CD14-positive monocyte (primary cell): ENCODE measurements around the gene AMDHD2. TPM values are rescaled to one million over a fixed set of nuclear protein-coding genes. Genes with fewer than 3 reads are reported as not detected.

Experiments used
- DNase-seq, 3 donors: peaks; one replicate each; pipeline ENCODE4 v3.0.0-alpha.2; 2011 to 2022
- H2AFZ ChIP-seq: 2 replicates; pipeline ENCODE4 v1.6.0; 2012; ENCODE audit warnings: mild to moderate bottlenecking, low read depth, low read length, inconsistent platforms; ENCODE audit not compliant: insufficient read depth, poor library complexity, severe bottlenecking
- H3K27ac ChIP-seq, 2 donors: 1 replicate in 1 of 2; 2 replicates in 1 of 2; pipeline ENCODE4 v1.5.1; 2012 to 2013; ENCODE audit warnings: low read length in 2 of 2, control low read depth in 1 of 2, inconsistent platforms in 1 of 2, low read depth in 1 of 2, mild to moderate bottlenecking in 1 of 2
- H3K27me3 ChIP-seq, 2 donors: one replicate each; pipeline versions ENCODE4 v1.6.0 to v1.6.1; 2011 to 2013; ENCODE audit warnings: low read length in 2 of 2; ENCODE audit not compliant: control insufficient read depth in 2 of 2, insufficient read depth in 2 of 2
- H3K36me3 ChIP-seq, 2 donors: replicated peaks in 1 of 2; 1 replicate in 1 of 2; 2 replicates in 1 of 2; pipeline versions ENCODE4 v1.5.1 to v1.6.1; 2012 to 2013; ENCODE audit warnings: low read length in 2 of 2, control low read depth in 1 of 2, inconsistent platforms in 1 of 2, mild to moderate bottlenecking in 1 of 2; ENCODE audit not compliant: insufficient read depth in 2 of 2, control insufficient read depth in 1 of 2
- H3K4me1 ChIP-seq, 2 donors: 1 replicate in 1 of 2; 2 replicates in 1 of 2; pipeline versions ENCODE4 v1.5.1 to v1.6.1; 2012 to 2013; ENCODE audit warnings: low read length in 2 of 2, control low read depth in 1 of 2, inconsistent platforms in 1 of 2, mild to moderate bottlenecking in 1 of 2, moderate library complexity in 1 of 2; ENCODE audit not compliant: insufficient read depth in 2 of 2, control insufficient read depth in 1 of 2
- H3K4me2 ChIP-seq: replicated peaks from 2 replicates; pipeline ENCODE3; 2012; ENCODE audit warnings: low read length, moderate library complexity, mild to moderate bottlenecking; ENCODE audit not compliant: poor library complexity, severe bottlenecking; ENCODE audit errors: extremely low read depth
- H3K4me3 ChIP-seq, 3 experiments: fragments of 200-600 bp in 1 of 3; sonication (generic) in 1 of 3; replicated peaks in 1 of 3; 1 replicate in 2 of 3; 2 replicates in 1 of 3; pipeline ENCODE4 v1.5.1; 2011 to 2013; ENCODE audit warnings: low read length in 3 of 3, mild to moderate bottlenecking in 3 of 3, control low read depth in 2 of 3, low read depth in 2 of 3, inconsistent platforms in 1 of 3, moderate library complexity in 1 of 3
- H3K79me2 ChIP-seq: 2 replicates; pipeline ENCODE4 v1.6.0; 2012; ENCODE audit warnings: mild to moderate bottlenecking, control low read depth, inconsistent platforms, low read length, moderate library complexity; ENCODE audit not compliant: insufficient read depth
- H3K9ac ChIP-seq: 2 replicates; pipeline ENCODE4 v1.6.0; 2017; ENCODE audit warnings: low read length, mild to moderate bottlenecking; ENCODE audit not compliant: insufficient read depth, poor library complexity, severe bottlenecking
- H3K9me3 ChIP-seq, 2 donors: replicated peaks in 1 of 2; 1 replicate in 1 of 2; 2 replicates in 1 of 2; pipeline versions ENCODE4 v1.5.1 to v1.6.1; 2012 to 2013; ENCODE audit warnings: low read length in 2 of 2, control low read depth in 1 of 2; ENCODE audit not compliant: control insufficient read depth in 1 of 2, insufficient read depth in 1 of 2
- H4K20me1 ChIP-seq: 2 replicates; pipeline ENCODE4 v1.6.0; 2012; ENCODE audit warnings: mild to moderate bottlenecking, low read length, control low read depth, moderate library complexity; ENCODE audit not compliant: insufficient read depth
- H3K27ac Mint-ChIP-seq, 7 donors: one replicate each; pipeline ENCODE4 v1.8.0; 2020; ENCODE audit warnings: mild to moderate bottlenecking in 7 of 7, mixed read lengths in 7 of 7, moderate library complexity in 6 of 7, inconsistent platforms in 2 of 7
- H3K27me3 Mint-ChIP-seq, 3 donors: one replicate each; pipeline ENCODE4 v1.8.0; 2021 to 2022; ENCODE audit warnings: low read depth in 3 of 3, mild to moderate bottlenecking in 3 of 3, mixed read lengths in 3 of 3, moderate library complexity in 3 of 3, inconsistent platforms in 1 of 3
- H3K36me3 Mint-ChIP-seq, 2 donors: one replicate each; pipeline ENCODE4 v1.8.0; 2020; ENCODE audit warnings: mixed read lengths in 2 of 2, inconsistent platforms in 1 of 2, mild to moderate bottlenecking in 1 of 2
- H3K4me1 Mint-ChIP-seq: one replicate; pipeline ENCODE4 v1.8.0; 2020; ENCODE audit warnings: mild to moderate bottlenecking, mixed read lengths
- H3K4me3 Mint-ChIP-seq, 2 donors: one replicate each; pipeline ENCODE4 v1.8.0; 2020; ENCODE audit warnings: mild to moderate bottlenecking in 2 of 2, mixed read lengths in 2 of 2, moderate library complexity in 1 of 2
- H3K9me3 Mint-ChIP-seq, 7 donors: one replicate each; pipeline ENCODE4 v1.8.0; 2020 to 2022; ENCODE audit warnings: mixed read lengths in 7 of 7, mild to moderate bottlenecking in 6 of 7, moderate library complexity in 6 of 7, inconsistent platforms in 2 of 7
- WGBS: methylation state at CpG from one replicate; pipeline ENCODE4 v1.1.5; 2013; ENCODE audit warnings: missing lambda C conversion rate; ENCODE audit not compliant: insufficient coverage; 5-methylcytosine and 5-hydroxymethylcytosine counted together
- intact Hi-C, 2 donors: fragments of 100-400 bp; cut with micrococcal nuclease; formaldehyde crosslinking; loops; one replicate each; pipeline versions ENCODE4 v1.15.0 to v1.15.1; 2023
- polyA plus RNA-seq, 3 donors: library from polyadenylated mRNA; depleted of rRNA in 1 of 3; unstranded in 2 of 3; stranded (reverse) in 1 of 3; fragments of 300-500 nt in 2 of 3; fragments of >200 nt in 1 of 3; fragmentation: Illumina TruSeq in 2 of 3; gene quantifications; 1 replicate in 2 of 3; 2 replicates in 1 of 3; pipeline ENCODE4 v1.2.3, GENCODE V29; 2012 to 2021
- TF ChIP-seq, protein P1 (sequence below): fragments of 200-600 bp; IDR thresholded peaks from one replicate; pipeline ENCODE4 v1.8.0; 2022; ENCODE audit warnings: antibody characterized with exemption, mild to moderate bottlenecking

Gene AMDHD2
- polyA plus RNA-seq, 3 donors, result 6.9 to 57.8 (median 8.4) TPM

- Mint-ChIP-seq H3K9me3 (no peaks in the 10 kb centered on the region), H3K4me3 (no peak overlapping the region), H3K4me1 (peaks cover 17% of the 10 kb centered on the region), H3K36me3 (peaks cover 23 to 40% of the 10 kb centered on the region in 2 donors), H3K27me3 (no peaks in the 10 kb centered on the region), H3K27ac (peak overlapping the region in 1 of 7 donors; percentile 33)
- Histone ChIP-seq H3K4me3 (no peak overlapping the region), H2AFZ (no peak overlapping the region), H3K27me3 (no peaks in the 10 kb centered on the region), H3K9ac (no peak overlapping the region), H3K9me3 (no peaks in the 10 kb centered on the region), H3K36me3 (peaks cover 23 to 34% of the 10 kb centered on the region in 2 donors), H3K4me2 (no peak overlapping the region), H3K27ac (no peak overlapping the region), H4K20me1 (peaks cover 5% of the 10 kb centered on the region), H3K4me1 (peaks cover 27 to 30% of the 10 kb centered on the region in 2 donors), H3K79me2 (peaks cover 7% of the 10 kb centered on the region)
- TF ChIP-seq, protein P1, sequence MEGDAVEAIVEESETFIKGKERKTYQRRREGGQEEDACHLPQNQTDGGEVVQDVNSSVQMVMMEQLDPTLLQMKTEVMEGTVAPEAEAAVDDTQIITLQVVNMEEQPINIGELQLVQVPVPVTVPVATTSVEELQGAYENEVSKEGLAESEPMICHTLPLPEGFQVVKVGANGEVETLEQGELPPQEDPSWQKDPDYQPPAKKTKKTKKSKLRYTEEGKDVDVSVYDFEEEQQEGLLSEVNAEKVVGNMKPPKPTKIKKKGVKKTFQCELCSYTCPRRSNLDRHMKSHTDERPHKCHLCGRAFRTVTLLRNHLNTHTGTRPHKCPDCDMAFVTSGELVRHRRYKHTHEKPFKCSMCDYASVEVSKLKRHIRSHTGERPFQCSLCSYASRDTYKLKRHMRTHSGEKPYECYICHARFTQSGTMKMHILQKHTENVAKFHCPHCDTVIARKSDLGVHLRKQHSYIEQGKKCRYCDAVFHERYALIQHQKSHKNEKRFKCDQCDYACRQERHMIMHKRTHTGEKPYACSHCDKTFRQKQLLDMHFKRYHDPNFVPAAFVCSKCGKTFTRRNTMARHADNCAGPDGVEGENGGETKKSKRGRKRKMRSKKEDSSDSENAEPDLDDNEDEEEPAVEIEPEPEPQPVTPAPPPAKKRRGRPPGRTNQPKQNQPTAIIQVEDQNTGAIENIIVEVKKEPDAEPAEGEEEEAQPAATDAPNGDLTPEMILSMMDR, result no peak
- no peak for DNase-seq
- intact Hi-C loops, result loop anchor here (5.0 to 10.0 kb wide), 6 partner anchors 33 to 345 kb away; partner anchors contain the start of genes ABCA3 (in 1 of the 2), CCNF (in 1 of the 2) and TRAF7 (in 1 of the 2)
- WGBS, result 95% methylated on average over 21 of the region's 29 CpGs
Observed at GRCh38 chr16:2499890-2500429, 20.2 kb upstream of the AMDHD2 start.

DNA sequence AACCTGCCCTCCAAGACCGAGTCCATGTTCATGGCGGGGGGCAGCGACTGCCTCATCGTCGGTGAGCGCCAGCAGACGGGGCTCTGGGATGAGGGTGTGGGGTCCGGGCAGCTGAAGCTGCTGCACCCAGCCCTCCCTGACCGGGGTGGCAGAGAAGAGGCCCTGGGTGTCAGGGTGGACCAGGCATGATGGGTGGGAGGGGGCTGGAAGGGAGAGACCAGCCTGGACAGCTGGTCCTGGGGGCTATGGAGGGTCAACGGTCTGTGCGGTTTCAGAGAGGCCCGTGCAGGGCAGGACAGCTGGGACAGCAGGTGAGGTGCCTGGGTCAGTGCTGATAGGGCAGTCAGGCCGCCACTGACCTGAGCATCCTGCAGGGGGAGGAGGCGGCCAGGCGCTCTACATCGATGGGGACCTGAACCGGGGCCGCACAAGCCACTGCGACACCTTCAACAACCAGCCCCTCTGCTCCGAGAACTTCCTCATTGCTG is 19.7 kb upstream of the AMDHD2 start:
- Histone ChIP-seq H4K20me1 (peaks cover 5% of the 10 kb centered on the region), H3K79me2 (peaks cover 7% of the 10 kb centered on the region), H3K9me3 (no peaks in the 10 kb centered on the region), H3K4me3 (no peak overlapping the region), H3K27ac (no peak overlapping the region), H3K36me3 (peaks cover 23 to 34% of the 10 kb centered on the region in 2 donors), H3K4me1 (peaks cover 27 to 30% of the 10 kb centered on the region in 2 donors), H3K4me2 (no peak overlapping the region), H2AFZ (no peak overlapping the region), H3K27me3 (no peaks in the 10 kb centered on the region), H3K9ac (no peak overlapping the region)
- Mint-ChIP-seq H3K4me3 (no peak overlapping the region), H3K9me3 (no peaks in the 10 kb centered on the region), H3K27ac (peak overlapping the region in 1 of 7 donors; percentile 33), H3K27me3 (no peaks in the 10 kb centered on the region), H3K36me3 (peaks cover 23 to 40% of the 10 kb centered on the region in 2 donors), H3K4me1 (peaks cover 18% of the 10 kb centered on the region)
- DNase-seq, result no peak
- TF ChIP-seq, protein P1, result no peak
- intact Hi-C loops, result loop anchor here (5.0 to 10.0 kb wide), 6 partner anchors 33 to 346 kb away; partner anchors contain the start of genes ABCA3 (in 1 of the 2), CCNF (in 1 of the 2) and TRAF7 (in 1 of the 2)
- WGBS, result 90% methylated on average over 13 of the region's 20 CpGs
